Activated CD4-positive, CD25-positive, alpha-beta regulatory T cell treated with anti-CD3 and anti-CD28 coated beads, Interleukin-2, amount 50 U/mL, for 24 hours (primary cell): Measurements from ENCODE around the gene CA7.

Source experiments
- ATAC-seq, 2 donors: fragments of 150-1000 bp; cut with Tn5 transposase; one replicate each; pipeline ENCODE4 v1.10.0; 2021; ENCODE audit warnings: mild to moderate bottlenecking in 1 of 2, moderate library complexity in 1 of 2

CA7 gene

DNA sequence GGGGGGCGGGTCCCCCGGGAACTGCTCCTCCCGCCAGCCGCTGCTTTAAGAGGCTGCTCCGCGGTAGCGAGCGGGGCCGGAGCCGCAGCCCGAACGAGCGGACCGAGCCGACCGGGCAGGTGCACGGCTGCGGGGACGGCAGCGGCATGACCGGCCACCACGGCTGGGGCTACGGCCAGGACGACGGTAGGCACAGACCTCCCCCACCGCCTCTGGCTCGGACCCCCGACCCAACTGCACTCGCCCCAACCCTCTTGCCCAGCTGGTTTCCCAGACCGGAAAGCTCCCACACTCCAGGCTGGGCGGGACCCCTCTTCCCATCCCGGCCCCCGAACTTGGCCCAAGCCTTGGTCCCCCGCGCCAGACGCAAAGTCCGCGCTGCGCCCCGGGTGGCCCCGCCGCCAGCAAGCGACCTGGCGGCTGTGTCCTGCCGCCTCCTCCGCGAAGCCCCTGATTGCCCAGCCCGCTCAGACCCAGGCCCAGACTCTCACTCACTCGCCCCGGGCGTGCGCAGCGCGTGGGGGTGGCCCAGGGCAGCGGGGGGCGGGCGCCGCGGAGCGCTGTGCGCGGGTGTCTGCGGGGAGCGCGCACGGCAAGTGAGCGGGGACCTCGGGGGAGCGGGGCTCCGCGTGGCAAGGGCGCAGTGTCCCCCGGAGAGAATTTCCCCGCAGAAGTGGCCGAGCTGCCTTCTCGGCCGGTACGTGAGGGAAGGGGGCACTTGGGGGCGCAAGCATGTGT is at the start of gene CA7:
CA7 (plus strand) TSS at position 73 of the 738 bp plus-strand sequence; CDS start at position 147, 74 bp downstream.
- ATAC-seq: no peak

GRCh38 chr16:66798161-66798560 is 46.1 kb upstream of the CA7 start:
- ATAC-seq: no peak

- no peak for ATAC-seq
Measured at GRCh38 chr16:66800856-66801255, 43.4 kb upstream of the CA7 start.

- ATAC-seq: no peak
Measured at GRCh38 chr16:66801320-66802105, 42.7 kb upstream of the CA7 start, which contains the start of gene TERB1. Gene TERB1, minus strand, starts transcription at chr16:66801584. Its CDS starts 4,786 bp downstream, at chr16:66796798.

- no peak for ATAC-seq
Measured at GRCh38 chr16:66802159-66802558, 42.1 kb upstream of the CA7 start.

GRCh38 chr16:66809765-66810164 is 34.4 kb upstream of the CA7 start:
- ATAC-seq: no peak

DNA sequence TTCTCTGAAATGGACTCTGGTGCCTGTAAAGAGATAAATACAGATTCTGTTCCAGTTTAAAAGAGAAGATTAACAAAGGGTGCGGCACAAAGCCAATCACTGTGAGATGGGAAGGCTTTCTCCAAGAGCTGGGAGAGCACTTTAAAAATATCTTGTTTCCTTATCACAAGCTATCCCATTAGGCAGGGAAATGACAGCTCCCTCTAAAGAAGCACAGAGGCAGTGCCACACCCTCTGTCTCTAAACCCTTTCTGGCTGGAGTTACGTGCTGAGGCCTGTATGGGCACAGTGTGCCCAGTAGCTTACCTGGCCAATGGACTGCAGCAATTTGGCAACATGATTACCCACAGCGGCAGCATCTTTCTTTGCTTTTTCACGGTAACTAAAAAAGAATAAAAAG is 33.8 kb upstream of the CA7 start:
- no peak for ATAC-seq

DNA sequence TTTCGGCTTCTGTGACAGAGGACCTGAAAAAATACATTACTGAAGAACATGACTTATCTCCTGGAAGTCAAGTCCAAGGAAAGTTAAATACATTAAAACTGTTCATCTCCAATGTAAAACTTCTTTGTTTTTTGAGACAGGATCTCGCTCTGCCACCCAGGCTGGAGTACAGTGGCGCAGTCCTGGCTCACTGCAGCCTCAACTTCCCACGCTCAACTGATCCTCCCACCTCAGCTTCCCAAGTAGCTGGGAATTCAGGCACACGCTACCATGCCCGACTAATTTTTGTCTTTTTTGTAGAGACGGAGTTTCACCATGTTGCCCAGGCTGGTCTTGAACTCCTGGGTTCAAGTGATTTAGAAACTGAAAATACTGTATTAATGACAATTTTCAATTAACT is 33.2 kb upstream of the CA7 start:
- ATAC-seq: no peak

GRCh38 chr16:66814734-66815133 is 29.5 kb upstream of the CA7 start:
- no peak for ATAC-seq

GRCh38 chr16:66824006-66824405 is 20.2 kb upstream of the CA7 start:
- ATAC-seq: no peak

- peak; percentile 94 for ATAC-seq
Measured at GRCh38 chr16:66830422-66831404, 13.5 kb upstream of the CA7 start, which contains the start of gene NAE1. Gene NAE1, minus strand, starts transcription at chr16:66830976. Its CDS starts 77 bp downstream, at chr16:66830899.

DNA sequence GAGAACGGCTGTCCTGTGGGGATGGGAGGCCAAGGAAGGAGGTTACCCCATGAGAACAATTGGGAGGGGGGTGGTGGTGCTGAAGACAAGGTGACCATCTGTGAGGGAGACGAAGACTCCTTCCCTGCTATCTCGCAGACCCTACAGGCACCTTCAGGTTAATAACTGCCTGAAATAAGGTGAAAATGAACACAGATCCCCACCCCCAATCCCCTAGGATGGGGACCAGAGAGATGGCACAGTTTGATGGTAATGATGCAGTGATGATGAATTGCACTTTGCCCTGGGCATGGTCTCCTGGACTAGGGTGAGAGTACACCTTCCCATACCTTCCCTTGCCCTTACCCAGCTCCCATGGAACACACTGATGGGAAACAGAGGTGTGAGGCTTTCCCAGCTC is 12.0 kb upstream of the CA7 start:
- ATAC-seq: no peak

- ATAC-seq: no peak
Measured at GRCh38 chr16:66832661-66833305, 11.4 kb upstream of the CA7 start.

DNA sequence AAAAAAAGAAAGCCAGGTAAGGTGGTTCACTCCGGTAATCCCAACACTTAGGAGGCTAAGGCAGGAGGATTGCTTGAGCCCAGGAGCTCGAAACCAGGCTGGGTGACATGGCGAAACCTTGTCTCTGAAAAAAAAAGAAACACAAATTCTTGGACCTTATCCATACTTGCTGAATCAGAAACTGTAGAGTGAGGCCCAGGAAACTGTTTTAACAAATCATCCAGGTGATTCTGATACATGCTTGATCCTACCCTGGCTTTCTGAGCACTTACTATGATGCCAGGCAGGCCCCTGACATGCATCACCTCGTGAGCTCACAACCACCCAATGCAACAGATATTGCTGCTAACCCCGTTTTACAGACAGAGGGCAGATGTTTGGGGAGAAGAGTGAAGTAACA is 9.5 kb upstream of the CA7 start:
- no peak for ATAC-seq

DNA sequence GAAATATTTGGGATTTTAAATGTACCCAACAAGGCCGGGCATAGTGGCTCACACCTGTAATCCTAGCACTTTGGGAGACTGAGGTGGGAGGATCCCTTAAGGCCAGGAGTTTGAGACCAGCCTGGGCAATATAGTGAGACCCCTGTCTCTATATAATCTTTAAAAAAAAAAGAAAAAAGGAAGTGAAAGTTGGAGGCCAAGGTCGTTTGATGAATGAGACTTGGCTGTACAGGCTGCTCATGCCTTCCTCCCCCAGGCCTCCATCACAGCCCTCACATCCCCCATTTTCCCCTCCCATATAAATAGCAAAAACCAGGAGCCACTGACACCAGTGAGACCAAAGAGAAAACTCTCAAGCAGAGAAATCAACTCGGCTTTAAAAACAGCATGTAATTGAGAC is 3.3 kb upstream of the CA7 start:
- no peak for ATAC-seq

GRCh38 chr16:66841366-66841765 is 2.8 kb upstream of the CA7 start:
- ATAC-seq: no peak

GRCh38 chr16:66842765-66843164 is 1.4 kb upstream of the CA7 start:
- ATAC-seq: no peak

- no peak for ATAC-seq
Measured at GRCh38 chr16:66843191-66843590, 1.0 kb upstream of the CA7 start.

DNA sequence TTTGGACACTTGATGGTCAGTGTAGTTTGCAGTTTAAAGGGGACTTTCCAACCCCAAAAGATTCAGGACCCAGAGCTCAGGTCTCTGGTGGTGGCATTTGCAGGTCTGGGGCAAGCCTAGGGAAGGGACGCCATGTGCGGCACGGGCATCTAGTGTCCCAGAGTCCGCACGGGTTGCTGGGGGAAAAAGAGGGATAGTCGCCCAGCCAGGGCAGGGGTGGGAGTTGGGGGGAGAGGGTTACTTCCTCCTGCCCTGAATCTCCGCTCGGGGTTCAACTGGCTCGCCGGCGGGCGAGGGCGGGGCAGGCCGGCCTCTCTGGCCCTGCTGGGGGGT is 239 bp upstream of the CA7 start:
- no peak for ATAC-seq

GRCh38 chr16:66845080-66845410 is 831 bp downstream of the CA7 start:
- no peak for ATAC-seq

DNA sequence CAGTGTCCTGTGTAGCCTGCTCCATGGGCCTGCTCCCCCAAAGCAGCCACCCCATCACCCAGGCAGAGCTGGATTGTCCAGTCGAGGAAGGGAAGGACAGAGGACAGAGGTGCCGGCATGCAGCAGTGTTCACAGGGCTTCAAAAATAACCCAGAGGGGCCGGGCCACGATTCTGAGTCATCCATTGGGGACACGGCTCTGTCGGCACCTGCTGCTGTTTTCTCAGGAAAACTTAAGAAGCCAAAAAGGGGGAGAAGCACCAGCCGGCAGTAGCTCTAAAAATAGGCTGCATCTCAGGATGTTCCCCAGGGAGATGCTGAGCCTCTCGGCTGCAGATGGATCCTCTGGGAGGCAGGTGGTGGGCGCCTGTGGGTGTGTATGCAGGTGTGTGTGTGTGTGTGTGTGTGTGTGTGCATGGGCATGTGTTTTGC is 1.6 kb downstream of the CA7 start:
- no peak for ATAC-seq

GRCh38 chr16:66846266-66846665 is 2.1 kb downstream of the CA7 start:
- ATAC-seq: no peak

GRCh38 chr16:66846831-66847230 is 2.6 kb downstream of the CA7 start:
- no peak for ATAC-seq
